ENCODE results near the gene ABCC6.
"Not testable (repeated sequence)": the region's sequence is repeated elsewhere in the genome, so short reads cannot be mapped to it uniquely, and the experiment has no call there.

GRCh38 chr16:16104804-16105141 is 118.5 kb downstream of the ABCC6 start:
- TF ChIP-seq CTCF (IDR thresholded peaks at IDR 0.05); RFX5 (IDR thresholded peaks at IDR 0.05; ENCODE audit: low read length); USF1 (IDR thresholded peaks at IDR 0.05; ENCODE audit: borderline replicate concordance, low read depth); POLR2AphosphoS5 (IDR thresholded peaks at IDR 0.05; ENCODE audit: low read depth, low read length); EZH2phosphoT487 (IDR thresholded peaks at IDR 0.05; ENCODE audit: borderline replicate concordance, low read depth); REST (IDR thresholded peaks at IDR 0.05; ENCODE audit: low read depth, low read length); SMC3 (IDR thresholded peaks at IDR 0.05; ENCODE audit: low read depth, low read length); FOXJ3 (CRISPR knock-in tag; IDR thresholded peaks at IDR 0.05); USF2 (IDR thresholded peaks at IDR 0.05; ENCODE audit: borderline replicate concordance, low read depth, low read length); FOSL2 (IDR thresholded peaks at IDR 0.05; ENCODE audit: borderline replicate concordance, low read depth); PBX3 (IDR thresholded peaks at IDR 0.05); MAX (IDR thresholded peaks at IDR 0.05; ENCODE audit: low read depth): not testable (repeated sequence)

All from SK-N-SH (cell line).